NAMALWA (cell line): Measurements from ENCODE around the gene LRCOL1.

ENCODE experiments used
- DNase-seq: peaks from one replicate; pipeline ENCODE4 v3.0.0-alpha.2; 2015; ENCODE audit warnings: low spot score

The LRCOL1 gene

DNA sequence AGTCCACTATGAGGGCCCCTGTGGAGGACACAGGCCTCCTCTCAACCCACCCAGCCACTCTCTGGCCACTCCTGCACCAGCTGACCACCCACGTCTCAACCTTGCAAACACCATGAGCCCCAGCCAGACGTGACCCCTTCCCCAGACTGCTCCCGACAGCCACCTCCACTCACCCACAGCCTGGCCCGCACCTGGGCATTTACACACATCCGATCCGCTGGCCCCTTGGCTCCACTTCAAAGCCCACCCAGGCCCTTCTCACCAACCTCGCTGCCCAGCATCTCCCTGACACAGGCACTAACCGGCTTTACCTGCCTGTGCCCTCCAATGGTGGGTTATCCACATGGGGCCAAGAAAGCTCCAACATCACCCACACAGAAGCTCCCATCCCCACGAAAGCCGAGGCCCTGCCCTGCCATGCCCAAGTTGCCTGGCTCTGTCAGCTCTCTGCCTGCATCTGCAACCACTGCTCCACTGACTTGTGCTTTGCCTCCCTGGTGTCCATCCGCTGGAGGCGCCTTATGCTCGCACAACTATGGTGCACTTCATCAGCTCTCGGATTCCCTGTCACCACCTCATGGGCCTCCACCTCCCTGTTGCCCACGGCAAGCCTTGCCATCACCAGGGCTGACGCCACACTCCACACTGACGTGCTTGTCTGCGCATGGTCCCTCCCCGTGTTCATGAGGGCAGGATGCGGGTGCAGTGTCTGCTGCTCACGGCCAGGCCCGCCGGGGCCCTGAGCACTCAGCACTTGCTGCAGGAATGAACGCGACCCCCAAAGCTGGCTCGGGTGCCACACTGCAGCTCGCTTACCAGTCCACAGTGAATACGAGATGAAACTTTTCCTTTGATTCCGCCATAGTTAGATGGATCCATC is 24.9 kb upstream of the LRCOL1 start:
- no peak for DNase-seq

DNA sequence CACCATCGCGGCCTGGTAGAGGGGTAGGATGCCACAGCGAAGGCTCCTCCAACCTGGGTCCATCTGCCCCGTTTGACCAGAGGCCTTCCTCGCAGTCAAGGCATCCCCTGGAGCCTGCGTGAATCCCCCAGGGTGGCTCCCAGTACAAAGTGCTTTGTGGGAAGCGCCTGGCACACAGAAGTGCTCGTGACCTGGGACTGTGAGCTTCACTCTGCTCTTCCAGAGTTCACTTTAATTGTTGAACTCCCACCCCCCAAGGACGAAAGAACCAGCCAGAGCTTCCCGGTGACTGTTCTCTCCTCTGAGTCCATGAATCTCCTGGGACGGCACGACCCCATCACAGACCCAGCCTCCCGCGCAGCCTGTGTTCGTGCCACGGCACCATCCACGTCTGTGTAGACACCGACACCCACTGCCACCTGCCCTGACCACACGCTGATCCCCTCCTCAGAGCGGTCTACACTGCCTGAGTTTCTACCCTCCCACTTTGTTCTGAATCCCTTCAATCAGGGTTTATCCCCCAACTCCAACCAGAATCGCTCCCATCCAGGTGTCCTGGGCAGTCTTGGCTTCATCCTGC is 24.1 kb upstream of the LRCOL1 start:
- no peak for DNase-seq

DNA sequence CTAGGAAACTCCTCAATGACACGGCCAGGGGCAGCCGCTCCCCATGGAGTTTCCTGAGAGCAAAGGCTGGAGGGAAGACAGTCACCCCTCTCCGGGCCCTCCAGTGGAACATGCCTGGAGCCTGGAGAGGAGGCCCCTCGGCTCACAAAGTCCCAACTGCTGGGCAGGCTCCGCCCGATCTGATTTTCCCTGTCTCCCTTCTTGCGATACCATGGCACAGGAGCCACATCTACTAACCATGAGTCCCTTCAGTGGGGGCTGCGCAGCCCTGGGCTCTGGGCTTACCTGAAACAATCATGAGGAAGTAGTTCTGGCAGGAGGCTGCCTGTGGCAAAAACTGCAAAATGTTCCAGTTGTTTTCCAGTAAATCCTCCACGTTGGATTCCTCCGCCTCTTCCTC is 23.5 kb upstream of the LRCOL1 start:
- DNase-seq: no peak

DNA sequence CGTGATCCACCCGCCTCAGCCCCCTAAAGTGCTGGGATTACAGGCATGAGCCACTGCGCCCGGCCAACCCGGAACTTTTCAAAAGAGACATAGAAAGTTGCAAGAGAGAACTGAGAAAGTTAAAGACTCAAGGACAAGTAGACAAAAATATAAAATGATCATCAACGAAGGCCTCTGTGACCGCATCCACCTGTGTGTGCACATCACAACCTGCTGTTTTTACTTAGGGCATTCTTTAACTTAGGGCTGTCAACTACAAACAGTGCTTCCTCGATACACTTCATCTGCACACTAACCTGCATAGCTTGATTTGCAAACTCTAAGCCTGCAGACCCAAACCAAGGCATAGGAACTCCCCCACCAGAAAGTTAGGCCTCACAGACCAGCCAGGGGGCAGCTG is 23.0 kb upstream of the LRCOL1 start:
- no peak for DNase-seq

DNA sequence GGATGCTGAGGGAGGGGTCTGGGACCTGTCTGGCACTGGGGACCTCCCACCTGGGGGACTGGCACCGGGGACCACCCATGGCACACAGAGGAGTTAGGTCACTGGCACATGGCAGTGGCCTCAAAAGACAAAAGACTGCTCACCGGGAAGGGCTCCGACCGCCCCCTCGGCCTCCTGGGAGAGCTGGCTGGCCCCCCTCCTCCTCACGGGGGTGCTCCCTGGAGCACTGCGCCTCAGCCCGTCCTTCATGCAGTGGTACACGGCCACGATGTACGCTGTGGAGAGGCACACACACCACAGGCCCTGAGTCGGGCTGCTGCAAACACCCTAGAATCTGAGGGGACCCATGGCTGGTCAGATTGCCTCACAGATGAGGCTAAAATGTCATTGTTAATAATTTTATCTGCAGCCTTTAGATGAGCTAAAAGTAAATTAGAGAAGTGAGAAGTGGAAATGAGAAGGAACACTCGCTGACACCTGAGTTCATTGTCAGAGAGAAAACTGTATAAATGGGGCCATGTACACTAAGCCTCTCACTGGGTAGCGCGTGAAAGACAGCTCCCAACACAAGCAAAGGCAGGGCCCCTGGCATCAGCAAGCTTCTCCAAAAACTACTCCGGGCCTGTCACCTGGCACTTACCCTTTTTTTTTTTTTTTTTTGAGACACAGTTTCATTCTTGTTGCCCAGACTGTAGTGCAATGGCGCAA is 22.3 kb upstream of the LRCOL1 start:
- DNase-seq: no peak

DNA sequence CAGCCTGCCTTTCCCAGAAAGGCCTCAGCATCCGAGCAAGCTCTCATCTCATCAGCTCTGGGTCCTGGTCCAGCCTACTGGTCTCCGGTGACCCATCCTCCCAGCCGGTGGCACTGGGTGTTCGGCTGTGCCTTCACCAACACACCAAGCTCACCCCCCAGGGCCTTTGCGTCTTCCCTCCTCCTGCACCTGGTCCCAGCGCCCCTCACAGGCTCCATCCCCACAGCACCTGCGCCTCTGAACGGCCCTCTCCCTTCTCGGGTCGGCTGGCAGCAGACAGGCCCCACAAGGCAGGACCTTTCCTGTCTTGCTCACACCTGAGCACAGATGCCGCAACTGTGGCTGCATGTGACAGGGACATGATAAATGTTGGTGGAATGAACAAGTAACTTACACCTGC is 21.3 kb upstream of the LRCOL1 start:
- no peak for DNase-seq

DNA sequence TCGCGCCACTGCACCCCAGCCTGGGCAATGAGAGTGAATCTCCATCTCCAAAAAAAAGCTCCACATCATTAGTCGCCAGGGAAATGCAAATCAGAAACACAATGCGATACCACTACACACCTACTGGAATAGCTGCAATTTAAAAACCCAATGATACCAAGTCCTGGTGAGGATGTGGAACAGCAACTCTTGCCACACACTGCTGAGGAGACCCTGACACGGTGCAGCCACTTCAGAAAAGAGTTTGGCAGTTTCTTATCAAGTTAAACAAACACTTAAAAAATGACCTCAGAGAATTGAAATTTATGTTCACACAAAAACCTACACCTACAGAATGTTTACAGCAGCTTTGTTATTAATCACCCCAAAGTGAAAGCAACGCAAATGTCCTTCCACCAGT is 20.3 kb upstream of the LRCOL1 start:
- no peak for DNase-seq

DNA sequence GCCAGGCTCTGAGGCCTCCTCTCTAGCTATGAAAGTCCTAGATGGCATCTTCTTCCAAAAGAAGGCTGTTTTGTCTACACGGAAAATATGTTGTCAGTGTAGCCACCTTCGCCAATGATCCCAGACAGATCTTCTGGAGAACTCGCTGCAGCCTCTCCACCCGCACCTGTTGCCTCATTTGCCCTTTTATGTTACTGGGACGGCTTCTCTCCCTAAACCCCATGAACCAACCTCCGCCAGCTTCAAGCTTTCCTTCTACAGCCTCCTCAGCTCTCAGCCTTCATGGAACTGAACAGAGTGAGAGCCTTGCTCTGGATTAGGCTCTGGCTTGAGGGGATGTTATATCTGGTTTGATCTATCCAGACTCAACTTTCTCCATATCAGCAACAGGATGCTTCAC is 18.9 kb upstream of the LRCOL1 start:
- DNase-seq: no peak

DNA sequence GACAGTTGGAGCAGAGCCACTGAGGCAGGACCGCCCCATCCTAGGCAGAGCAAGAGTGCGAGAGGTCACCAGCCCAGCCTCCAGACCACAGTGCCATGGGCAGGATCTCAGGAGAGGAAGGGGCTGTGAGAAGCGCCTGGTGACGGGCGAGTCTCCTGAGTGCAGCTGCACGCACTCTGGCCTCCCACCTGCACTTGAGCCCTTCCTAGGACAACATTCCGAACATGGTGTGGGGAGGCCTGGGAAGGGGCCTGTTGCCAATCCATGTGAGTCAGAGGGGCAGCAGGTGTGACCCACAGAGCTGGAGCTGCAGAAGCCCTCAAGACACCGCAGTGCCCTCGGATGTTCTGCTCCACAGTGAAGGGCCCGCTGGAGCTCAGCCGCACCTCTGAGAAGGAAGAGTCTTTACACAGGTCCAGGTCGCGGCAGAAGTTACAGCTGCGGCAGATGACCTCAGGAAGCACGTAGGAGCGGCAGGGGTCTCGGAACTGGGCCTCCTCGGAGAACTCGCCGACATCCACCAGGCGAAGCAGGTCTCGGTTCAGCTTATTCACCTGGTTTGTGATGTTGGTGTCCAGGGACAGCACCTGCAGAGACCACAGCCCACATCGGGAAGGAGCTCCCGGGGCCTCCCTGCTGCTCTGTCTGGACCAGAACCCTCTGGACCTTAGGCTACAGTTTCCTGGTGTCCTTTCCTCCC is 15.5 kb upstream of the LRCOL1 start:
- no peak for DNase-seq

DNA sequence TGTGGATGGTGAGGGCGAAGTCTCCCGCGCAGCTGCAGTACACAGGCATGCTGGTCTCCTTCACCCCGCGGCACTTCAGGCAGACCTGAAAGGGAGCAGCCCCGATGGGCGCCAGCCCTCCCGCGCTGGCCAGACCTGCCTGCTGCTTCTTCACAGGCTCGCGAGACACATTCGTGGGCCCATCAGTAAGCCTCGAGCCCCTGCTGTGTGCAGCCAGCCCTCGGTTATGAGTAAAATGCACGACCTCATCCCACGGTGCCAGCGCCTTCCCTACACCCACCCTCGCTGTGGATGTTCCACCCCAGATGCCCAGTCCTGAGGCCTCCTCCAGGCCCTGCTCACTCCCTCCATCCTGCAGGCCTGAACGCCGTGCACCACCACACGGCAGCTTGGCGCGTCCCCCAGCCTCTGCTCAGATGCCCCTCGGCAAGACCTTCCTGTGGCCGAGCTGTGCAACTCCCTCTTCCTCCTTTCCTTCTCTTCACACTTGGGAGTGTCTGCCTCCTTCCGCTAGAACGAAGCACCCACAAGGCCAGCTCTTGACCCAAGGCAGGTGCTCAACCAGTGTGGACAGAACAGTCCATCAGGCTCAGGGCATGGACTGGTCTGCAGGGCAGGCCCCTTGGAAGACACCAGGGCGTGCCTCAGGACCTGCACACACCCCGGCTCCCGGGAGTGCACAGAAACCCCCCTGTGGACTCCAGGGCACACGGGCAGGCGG is 14.7 kb upstream of the LRCOL1 start:
- no peak for DNase-seq

DNA sequence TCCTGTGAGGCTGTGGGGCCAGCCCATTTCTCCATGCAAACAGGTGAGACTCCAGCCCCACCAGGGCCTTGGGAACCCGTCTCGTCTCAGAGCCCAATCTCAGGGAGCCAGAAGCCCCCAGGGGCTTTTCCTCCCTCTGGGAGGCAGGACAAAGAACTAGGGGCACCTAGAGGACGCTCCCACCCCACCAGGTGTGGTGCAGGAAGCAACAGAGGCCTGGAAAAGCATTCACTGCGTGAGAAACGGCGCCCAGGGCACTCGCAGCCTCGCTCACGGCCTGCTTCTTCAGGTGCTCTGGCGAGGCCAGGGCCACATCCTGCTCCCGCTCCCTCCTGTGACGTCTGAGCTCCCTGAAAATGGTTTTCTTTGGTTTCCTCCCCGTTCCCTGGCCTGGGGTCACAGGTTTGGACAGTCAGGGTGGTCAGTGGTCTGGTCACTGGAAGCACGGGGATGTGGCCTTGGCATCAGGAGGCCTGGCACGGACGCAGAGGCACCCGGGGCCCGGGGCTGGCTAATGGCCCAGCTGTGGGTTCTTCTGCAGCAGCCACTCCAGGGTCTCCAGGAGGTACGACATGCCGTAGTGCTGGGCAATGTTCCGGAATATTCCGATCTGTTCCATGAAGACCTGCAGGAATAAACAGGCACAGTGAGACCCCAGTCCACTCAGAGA is 13.9 kb upstream of the LRCOL1 start:
- no peak for DNase-seq

DNA sequence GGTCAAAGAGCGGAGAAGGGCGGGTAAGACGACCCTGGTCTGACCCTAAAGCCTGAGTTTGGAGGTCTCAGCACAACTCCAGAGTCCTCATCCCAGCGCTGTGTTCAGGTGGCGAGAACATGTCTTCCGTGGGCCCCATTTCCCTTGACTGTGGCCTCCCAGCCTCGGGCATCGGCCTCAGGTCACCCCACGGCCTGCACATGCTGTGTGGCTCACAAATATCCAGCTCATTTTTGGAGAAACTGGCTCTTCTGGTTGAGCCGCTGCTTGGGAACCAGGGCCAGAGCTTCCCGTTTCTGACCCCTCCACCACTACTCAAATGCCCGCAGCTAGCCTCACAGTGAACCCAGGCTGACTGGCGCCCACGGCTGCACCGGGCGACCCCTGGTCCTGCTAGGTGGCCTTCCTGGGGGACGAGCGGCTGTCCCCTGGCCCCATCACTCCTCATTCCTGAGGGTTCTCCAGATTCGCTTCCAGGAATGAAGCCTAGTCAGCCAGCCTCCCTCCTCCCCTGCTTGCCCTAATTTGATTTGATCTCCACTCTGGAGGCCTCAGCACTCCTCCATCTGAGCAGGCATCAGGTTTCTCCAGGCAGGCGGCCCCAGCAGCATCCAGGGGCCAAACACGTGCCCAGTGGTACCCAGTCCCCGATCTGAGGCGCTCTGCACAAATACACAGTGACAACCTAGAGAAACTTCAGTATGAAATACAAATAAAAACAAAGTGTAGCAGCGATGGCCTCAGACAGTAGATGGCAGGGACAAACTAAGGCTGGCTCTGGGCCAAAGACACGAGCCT is 12.9 kb upstream of the LRCOL1 start:
- no peak for DNase-seq

DNA sequence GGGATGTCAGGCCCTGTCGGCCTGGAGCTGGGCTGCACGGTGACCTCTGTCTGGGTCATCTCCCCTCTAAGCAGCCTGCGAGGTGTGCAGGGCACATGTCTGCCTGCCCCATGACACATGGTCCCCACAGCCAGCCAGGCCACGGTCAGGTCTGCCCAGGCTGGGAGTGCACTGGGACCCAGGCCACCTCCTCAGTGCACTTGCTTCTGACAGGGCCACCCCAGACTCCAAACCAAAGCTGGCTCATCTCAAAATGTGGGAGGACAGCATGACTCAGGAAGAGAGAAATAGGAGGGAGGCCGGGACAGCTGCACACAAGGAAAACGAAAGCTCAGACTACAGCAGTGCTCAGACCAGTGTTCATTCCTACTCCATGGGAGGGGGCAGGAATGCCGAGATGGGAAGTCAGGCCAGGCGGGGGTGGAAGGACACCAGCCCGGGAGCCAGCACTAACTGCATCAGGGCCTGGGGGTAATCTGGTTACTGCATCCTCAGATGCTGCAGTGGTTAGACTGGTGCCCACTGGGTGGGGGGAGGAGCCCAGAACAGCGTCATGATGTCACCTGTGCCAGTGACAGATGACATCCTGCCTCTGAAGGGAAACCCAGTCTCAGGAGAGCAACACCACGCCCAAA is 12.2 kb upstream of the LRCOL1 start:
- DNase-seq: no peak

DNA sequence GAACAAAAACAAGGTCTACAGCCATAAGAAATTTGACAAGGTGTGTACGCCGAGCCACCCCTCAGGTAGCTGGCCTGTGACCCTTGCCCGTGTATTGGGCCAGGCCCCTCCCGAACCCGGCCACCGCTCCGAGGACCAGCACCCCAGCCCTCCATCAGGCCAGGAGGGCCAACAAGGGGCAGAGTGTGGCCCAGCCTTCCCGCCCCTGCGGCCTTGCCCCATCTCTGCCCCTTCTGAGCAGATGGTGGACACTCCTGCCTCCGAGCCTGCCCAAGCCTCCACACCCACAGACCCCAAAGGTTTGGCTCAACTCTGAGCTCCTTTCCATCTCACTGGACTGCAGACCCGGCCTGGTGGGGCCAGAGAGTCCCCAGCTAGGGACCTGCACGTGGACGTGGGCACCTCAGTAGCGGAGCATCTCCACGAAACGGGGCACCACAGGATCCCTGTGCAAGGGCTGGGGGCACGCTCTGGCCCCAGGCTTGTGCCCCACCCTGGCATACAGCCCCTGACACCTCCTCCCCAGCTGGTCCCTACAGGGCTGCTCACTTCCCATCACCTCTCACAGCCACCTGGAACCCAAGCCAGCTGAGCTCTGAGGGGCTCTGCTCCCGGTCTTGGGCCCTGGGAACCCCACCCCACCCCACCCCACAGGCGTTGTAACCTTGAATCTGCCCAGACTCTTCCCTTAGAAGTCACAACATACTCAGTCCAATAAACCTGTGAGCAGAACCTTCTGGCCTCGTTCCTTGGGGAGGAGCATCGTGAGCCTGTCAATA is 11.5 kb upstream of the LRCOL1 start:
- no peak for DNase-seq

DNA sequence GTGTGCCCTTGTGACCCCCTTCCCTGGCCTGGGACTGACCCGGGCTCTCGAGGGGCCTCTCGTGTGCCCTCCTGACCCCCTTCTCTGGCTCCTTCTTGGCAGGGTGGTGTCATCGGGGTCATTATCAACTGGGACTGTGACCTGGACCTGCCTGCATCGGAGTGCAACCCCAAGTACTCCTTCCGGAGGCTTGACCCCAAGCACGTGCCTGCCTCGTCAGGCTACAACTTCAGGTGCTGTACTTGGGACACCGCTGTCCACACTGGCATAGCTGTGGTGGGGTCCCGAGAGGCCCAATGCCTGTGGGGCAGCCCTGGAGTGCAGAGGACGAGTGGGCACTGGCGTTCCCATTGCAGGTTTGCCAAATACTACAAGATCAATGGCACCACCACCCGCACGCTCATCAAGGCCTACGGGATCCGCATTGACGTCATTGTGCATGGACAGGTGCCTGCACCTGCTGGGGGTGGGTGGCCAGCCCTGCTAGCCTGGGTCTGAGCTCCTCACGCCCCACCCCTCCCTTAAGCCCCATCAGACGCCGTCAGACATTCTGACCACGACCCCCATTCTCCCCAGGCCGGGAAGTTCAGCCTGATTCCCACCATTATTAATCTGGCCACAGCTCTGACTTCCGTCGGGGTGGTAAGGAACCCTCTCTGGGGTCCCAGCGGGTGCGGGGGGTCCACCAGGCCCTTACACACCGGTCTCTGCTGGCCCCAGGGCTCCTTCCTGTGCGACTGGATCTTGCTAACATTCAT is 10.7 kb upstream of the LRCOL1 start:
- no peak for DNase-seq

DNA sequence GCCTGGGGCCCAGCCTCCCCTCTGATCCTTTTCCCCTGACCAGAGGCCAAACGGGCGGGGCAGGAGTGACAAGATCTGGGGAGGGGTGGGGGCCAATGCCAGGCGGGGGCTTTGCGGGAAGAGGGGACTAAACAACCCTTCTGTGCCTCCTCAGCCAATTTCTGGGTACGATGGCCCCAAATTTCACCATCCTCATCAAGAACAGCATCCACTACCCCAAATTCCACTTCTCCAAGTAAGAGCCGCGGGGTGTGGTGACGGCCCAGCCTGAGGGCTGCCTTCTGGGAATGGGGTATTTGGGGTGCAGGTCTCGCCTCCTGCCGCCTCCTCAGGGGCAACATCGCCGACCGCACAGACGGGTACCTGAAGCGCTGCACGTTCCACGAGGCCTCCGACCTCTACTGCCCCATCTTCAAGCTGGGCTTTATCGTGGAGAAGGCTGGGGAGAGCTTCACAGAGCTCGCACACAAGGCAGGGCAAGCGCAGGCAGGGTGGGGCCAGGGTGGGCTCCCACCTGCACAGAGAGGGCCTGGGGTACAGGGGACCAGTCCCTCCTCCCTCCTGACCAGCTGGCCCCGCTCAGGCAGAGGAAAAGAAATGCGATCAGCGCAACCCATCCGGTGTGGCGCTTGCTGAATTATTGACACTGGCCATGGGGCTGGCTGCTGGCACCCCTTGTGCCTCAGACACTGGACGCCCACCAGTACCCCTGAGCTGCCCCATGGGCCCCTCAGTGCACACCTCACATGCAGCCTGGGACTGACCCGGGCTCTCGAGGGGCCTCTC is 9.9 kb upstream of the LRCOL1 start:
- DNase-seq: no peak

DNA sequence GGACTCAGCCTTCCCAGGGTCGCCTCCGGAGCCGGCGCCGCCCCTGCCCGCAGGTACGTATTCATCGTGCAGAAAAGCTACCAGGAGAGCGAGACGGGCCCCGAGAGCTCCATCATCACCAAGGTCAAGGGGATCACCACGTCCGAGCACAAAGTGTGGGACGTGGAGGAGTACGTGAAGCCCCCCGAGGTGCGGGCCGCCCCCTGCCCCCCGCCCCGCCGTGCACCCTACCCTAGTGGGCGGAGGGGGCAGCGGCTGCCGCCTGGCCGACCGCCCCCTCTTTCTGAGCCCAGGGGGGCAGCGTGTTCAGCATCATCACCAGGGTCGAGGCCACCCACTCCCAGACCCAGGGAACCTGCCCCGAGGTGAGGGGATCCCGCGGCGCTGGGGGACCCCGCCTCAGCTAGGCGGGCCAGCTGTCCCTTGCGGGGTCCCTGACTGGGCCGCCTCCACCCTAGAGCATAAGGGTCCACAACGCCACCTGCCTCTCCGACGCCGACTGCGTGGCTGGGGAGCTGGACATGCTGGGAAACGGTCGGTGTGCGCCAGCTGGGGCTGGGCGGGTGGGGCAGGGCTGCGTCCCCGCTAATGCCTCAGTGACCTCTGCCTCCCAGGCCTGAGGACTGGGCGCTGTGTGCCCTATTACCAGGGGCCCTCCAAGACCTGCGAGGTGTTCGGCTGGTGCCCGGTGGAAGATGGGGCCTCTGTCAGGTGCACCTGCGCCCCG is 9.2 kb upstream of the LRCOL1 start:
- no peak for DNase-seq
